Epithelial cell of esophagus (primary cell): ENCODE results near the gene SH3BP4.
A peak's percentile ranks its signal among the peaks of the same experiment; 100 is the strongest.

Experiments used
- DNase-seq: peaks from one replicate; pipeline ENCODE4 v3.0.0; 2010; ENCODE audit warnings: low read depth
- H3K4me3 ChIP-seq: 2 replicates; pipeline ENCODE4 v1.5.1; 2011; ENCODE audit warnings: mild to moderate bottlenecking, low read length, control low read depth
- TF ChIP-seq, protein P1 (sequence below): IDR thresholded peaks from 2 replicates; pipeline ENCODE4 v1.5.1; 2011; ENCODE audit warnings: low read depth, mild to moderate bottlenecking, low read length, control low read depth, inconsistent platforms; ENCODE audit not compliant: insufficient read depth; ENCODE audit errors: missing control alignments

Gene SH3BP4

DNA sequence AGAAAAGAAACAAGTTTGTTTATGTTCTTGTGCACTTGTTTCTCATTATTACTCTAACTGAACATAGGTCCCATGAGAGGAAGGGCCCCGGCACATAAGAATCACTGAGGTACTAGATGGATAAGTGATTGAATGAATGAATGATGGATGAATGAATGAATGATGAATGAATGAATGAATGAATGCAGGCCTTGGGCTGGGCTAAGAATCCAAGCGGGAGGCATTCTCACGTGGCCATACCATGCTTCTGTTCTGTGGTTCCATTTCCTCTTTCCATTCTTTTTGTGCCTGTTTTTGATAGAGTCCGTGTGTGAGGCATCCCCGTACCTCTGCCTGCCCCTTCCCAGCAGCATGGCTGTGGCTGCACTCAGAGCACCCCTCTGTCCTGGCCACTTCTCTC lies 94.8 kb downstream of the SH3BP4 start:
- H3K4me3 ChIP-seq, result no peak overlapping the region
- DNase-seq, result no peak
- TF ChIP-seq, protein P1, sequence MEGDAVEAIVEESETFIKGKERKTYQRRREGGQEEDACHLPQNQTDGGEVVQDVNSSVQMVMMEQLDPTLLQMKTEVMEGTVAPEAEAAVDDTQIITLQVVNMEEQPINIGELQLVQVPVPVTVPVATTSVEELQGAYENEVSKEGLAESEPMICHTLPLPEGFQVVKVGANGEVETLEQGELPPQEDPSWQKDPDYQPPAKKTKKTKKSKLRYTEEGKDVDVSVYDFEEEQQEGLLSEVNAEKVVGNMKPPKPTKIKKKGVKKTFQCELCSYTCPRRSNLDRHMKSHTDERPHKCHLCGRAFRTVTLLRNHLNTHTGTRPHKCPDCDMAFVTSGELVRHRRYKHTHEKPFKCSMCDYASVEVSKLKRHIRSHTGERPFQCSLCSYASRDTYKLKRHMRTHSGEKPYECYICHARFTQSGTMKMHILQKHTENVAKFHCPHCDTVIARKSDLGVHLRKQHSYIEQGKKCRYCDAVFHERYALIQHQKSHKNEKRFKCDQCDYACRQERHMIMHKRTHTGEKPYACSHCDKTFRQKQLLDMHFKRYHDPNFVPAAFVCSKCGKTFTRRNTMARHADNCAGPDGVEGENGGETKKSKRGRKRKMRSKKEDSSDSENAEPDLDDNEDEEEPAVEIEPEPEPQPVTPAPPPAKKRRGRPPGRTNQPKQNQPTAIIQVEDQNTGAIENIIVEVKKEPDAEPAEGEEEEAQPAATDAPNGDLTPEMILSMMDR, result no peak

DNA sequence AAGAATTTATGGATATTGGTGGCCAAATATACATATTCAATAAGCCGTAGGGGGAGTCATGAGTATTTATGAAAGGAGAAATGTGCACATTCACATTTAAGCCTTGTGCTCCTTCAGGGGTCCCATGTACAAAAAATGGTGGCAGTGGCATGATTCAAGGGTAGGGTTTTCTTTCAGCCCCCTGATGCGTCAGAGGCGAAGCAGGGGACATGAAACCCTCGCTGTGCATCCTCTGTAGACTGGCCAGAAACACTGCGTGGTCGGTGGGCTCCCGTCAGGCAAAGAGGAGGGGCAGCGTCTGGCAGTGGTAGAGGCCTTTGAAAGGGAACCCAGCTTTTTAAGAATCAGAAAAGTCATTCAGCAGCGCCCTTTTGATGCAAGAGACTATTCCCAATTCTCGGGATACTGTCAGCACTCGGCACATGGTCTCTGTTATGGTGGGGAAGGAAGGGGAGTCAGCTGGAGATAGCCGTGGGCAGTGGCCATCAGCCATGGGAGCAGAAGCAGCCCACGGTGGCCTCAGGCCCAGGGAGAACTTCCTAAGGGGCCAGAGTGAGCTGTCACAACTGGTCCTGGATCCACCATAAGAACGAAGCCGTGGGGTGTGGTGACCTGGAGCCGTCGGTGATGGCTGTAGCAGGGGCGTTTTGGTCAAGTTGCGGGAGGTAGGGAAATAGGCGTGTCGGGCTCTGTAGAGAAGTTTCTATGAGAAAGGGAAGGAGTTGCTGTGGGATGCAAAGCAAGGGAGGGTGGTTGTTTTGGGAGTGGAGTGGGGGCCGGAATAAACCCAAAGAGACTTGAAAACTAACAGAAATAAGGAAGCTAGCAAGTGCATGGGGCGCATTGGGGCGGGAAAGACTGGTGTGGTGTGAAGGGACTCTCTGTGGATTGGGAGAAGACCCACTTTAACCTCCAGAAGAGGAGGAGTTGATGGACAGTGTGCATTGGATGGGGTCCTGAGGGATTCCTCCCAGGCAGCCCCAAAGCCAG lies 95.6 kb downstream of the SH3BP4 start:
- H3K4me3 ChIP-seq, result no peak overlapping the region
- DNase-seq, result no peak
- TF ChIP-seq, protein P1, result no peak

DNA sequence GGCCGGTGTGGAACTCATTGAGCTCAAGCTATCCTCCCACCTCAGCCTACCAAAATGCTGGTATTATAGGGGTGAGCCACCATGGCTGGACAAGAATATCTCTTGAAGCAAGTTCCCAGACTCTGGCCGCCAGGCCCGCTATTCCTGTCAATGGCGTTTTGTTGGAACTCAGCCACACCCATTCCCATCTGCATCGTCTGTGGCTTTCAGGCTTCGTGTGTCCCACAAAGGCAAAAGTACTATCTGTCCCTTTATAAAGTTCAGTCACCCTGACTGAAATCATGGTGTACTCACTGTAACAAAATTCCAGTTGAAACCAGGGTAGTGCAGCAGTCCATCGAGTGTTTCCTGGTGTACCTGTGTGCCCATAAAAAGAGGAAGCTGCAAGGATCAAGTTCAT lies 96.7 kb downstream of the SH3BP4 start:
- DNase-seq, result no peak
- H3K4me3 ChIP-seq, result no peak overlapping the region
- TF ChIP-seq, protein P1, result no peak

DNA sequence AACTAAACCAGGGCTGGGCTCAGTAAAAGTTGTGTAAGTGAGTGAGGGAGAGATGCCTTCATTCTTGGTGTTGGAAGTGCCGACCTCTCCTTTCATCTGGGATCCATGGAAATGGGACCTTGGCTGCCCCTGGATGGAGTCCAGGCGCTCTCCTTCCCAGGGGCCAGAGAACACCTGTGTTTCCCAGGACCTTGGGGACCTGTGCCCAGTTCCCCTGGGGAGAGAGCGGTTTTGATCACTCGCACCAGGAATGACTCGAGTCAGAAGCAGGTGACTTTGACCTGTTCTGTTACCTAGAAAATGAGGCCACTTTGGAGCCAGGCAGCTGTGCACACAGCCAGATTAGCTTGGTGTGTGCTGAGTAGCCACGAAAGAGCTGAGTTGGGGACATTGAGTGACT lies 97.3 kb downstream of the SH3BP4 start:
- TF ChIP-seq, protein P1, result no peak
- no peak overlapping the region for H3K4me3 ChIP-seq
- no peak for DNase-seq

DNA sequence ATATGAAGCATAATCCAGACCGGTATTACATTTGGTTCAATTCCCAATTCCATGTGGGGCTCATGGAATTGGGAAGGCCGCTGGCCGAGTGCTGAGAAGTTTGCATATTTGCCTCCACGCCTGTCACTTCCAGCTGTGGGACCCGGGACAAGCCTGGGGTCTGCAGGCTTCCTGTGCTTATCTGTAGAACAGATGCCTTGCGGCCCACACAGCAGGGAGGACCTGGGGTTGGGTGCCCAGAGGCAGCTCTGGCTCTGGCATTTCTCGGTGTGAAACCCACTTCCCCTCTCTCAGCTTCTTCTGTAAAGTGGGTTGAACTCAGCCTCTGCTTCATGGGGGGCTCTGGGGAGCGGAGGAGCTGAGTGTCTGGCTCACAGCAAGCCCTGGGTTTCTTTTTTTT lies 97.9 kb downstream of the SH3BP4 start:
- no peak overlapping the region for H3K4me3 ChIP-seq
- TF ChIP-seq, protein P1, result no peak
- DNase-seq, result no peak

DNA sequence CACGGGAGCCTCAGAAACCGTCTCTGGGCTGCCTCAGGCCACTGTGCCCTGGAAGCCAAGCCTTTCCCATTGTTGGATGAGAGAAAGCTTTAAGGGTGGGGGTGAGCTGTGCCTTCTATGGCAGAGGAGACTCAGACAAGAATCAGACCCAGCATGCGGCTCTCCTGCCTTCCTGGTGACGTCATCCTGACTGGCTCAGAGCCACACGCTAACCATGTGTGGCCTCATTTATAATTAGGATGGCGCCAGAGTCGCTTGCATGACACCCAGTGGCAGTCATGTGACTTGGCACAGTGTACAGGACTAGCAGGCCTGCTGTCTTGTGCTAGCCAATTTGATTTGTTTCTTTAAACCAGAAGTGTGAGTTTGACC lies 99.1 kb downstream of the SH3BP4 start:
- TF ChIP-seq, protein P1, result peak; percentile 36
- H3K4me3 ChIP-seq, result no peak overlapping the region
- peak; percentile 92 for DNase-seq
